ENCODE data around the gene SKOR1. TPM values are rescaled to one million over a fixed set of nuclear protein-coding genes. Genes with fewer than 3 reads are reported as not detected.

SKOR1 gene
- total RNA-seq, 1 experiment from 2014 or later, result 0.13 TPM

DNA sequence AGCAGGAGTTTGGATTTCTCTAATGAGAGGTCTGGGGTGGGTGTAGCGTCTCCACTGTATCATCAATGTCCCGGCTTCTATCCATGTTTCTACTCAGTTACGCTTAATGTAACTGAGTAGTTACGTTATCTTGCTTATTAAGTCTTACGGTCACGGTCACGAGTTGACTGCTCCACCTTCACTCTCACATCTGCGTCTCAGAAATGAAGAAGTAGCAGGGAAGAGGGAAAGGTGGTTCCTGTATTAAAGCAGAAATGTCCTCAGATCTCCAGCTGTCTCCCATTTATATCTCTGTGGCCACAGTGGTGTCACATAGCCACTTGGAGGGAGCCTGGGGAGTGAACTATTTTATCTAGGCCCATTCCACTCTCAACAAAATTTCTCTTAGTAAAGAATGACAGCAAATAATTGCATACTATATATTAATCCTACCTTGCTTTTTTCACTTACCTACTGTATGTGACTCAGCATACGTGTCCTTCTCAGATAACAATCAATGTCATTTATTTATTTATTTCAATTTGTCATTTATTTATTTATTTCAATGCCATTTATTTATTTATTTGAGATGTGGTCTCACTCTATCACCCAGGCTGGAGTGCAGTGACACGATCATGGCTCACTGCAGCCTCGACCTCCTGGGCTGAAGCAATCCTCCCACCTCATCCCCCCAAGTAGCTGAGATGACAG is 54.3 kb downstream of the SKOR1 start:
- Histone ChIP-seq H3K4me3 (no peak overlapping the region), H3K4me2 (no peak overlapping the region), H3K36me3 (ENCODE audit: low read depth) (no peaks in the 10 kb centered on the region), H3K79me2 (ENCODE audit: low read depth) (no peaks in the 10 kb centered on the region), H4K20me1 (ENCODE audit: insufficient read depth) (no peaks in the 10 kb centered on the region), H3K27ac (no peak overlapping the region), H3K4me1 (replicated peaks; ENCODE audit: insufficient read depth) (no peaks in the 10 kb centered on the region), H3F3A (ENCODE audit: insufficient read depth, low read depth) (0 out of 2 replicates have a peak, but pooled peaks cover 5% of the 10 kb centered on the region), H3K9me3 (ENCODE audit: insufficient read depth, low read depth) (no peaks in the 10 kb centered on the region), H3K27me3 (ENCODE audit: insufficient read depth, low read depth) (no peaks in the 10 kb centered on the region), H3K9me2 (ENCODE audit: insufficient read depth) (no peaks in the 10 kb centered on the region), H2AFZ (no peak overlapping the region)
- DNase-seq, result no peak
- POLR2A ChIA-PET (ENCODE audit: unreplicated experiment), result no interaction called here
- TF ChIP-seq EZH2 (IDR thresholded peaks at IDR 0.05; ENCODE audit: low read depth), result no peak
- TF ChIP-seq, protein P1, sequence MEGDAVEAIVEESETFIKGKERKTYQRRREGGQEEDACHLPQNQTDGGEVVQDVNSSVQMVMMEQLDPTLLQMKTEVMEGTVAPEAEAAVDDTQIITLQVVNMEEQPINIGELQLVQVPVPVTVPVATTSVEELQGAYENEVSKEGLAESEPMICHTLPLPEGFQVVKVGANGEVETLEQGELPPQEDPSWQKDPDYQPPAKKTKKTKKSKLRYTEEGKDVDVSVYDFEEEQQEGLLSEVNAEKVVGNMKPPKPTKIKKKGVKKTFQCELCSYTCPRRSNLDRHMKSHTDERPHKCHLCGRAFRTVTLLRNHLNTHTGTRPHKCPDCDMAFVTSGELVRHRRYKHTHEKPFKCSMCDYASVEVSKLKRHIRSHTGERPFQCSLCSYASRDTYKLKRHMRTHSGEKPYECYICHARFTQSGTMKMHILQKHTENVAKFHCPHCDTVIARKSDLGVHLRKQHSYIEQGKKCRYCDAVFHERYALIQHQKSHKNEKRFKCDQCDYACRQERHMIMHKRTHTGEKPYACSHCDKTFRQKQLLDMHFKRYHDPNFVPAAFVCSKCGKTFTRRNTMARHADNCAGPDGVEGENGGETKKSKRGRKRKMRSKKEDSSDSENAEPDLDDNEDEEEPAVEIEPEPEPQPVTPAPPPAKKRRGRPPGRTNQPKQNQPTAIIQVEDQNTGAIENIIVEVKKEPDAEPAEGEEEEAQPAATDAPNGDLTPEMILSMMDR (conservative IDR thresholded peaks at IDR 0.05), result no peak
- BruUV-seq (replicated peaks), result no TSS peak
- CTCF ChIA-PET, result no interaction called here
- intact Hi-C loops (cut with micrococcal nuclease; ENCODE audit: unreplicated experiment), result no loop called here

DNA sequence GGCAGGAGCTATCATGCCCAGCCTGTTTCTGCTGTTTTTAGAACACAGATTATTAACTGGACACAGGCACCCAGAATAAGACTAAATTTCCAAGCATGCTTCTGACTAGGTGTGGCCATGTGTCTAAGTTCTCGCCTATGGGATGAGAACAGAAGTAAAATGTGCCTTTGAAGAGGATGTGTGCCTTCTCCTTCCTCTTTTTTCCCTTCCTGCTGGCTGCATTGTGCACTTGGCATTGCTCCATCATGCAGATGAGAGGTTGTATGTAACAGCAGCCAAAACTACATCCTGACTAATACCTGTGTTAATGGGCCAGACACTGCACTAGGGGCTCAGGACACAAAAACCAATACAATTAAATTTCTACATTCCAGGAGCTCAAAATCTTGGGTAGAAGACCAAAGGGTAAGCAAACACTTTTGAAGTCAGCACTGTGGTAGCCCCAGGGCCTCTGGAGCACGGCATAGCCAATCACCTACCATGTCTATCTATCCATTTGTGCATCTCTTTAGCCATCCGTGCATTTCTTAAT is 55.4 kb downstream of the SKOR1 start:
- Histone ChIP-seq H3K79me2 (ENCODE audit: low read depth) (no peaks in the 10 kb centered on the region), H3K4me1 (replicated peaks; ENCODE audit: insufficient read depth) (peaks cover 6% of the 10 kb centered on the region; the same call in 1 of the 2 replicates), H3K9me3 (ENCODE audit: insufficient read depth, low read depth) (no peaks in the 10 kb centered on the region), H3K4me3 (no peak overlapping the region), H3K4me2 (no peak overlapping the region), H3K9me2 (ENCODE audit: insufficient read depth) (no peaks in the 10 kb centered on the region), H2AFZ (no peak overlapping the region), H3F3A (ENCODE audit: insufficient read depth, low read depth) (peaks cover 8% of the 10 kb centered on the region; the same call in 1 of the 2 replicates), H3K27ac (no peak overlapping the region), H4K20me1 (ENCODE audit: insufficient read depth) (no peaks in the 10 kb centered on the region), H3K27me3 (ENCODE audit: insufficient read depth, low read depth) (no peaks in the 10 kb centered on the region), H3K36me3 (ENCODE audit: low read depth) (no peaks in the 10 kb centered on the region)
- intact Hi-C loops (cut with micrococcal nuclease; ENCODE audit: unreplicated experiment), result no loop called here
- BruUV-seq (replicated peaks), result no TSS peak
- CTCF ChIA-PET, result no interaction called here
- TF ChIP-seq EZH2 (IDR thresholded peaks at IDR 0.05; ENCODE audit: low read depth), result no peak
- TF ChIP-seq, protein P1 (conservative IDR thresholded peaks at IDR 0.05), result no peak
- POLR2A ChIA-PET (ENCODE audit: unreplicated experiment), result no interaction called here
- DNase-seq, result no peak

DNA sequence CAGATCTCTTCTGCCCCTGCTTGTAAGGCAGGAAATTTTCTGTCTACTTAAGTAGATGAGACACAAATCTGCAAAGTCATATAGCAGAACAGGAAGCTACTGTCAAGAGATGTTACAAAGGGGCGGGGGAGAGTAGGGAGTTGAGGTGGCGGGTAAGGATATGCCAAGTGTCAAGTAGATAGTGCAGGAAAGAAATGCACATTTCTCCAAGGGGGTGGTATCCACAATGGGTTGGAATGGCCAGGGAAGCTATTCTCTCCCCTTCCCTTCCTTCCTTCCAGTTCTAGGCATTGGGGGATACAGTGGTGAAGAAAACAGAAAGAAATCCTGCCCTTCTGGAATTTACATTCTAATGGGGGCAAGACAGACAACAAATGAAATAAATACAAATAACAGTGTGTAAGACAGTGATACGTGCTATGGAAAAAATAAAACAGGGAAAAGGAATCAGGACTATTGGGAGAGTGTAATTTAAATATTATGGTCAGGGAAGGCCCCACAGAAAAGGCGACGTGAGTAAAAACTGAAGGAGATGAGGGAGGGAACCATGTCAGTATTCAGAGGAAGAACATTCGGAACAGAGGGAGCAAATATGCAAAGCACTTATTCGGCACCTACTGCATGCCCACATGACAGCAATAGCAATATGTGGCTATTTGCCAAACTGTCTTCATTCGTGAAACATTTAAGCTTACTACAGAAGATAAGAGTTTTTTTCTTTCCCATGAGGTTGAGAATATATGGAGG is 57.4 kb downstream of the SKOR1 start:
- Histone ChIP-seq H3K9me3 (ENCODE audit: insufficient read depth, low read depth) (no peaks in the 10 kb centered on the region), H2AFZ (no peak overlapping the region), H3K79me2 (ENCODE audit: low read depth) (no peaks in the 10 kb centered on the region), H3K36me3 (ENCODE audit: low read depth) (no peaks in the 10 kb centered on the region), H3K4me3 (no peak overlapping the region), H3K4me2 (no peak overlapping the region), H3K9me2 (ENCODE audit: insufficient read depth) (no peaks in the 10 kb centered on the region), H3K27me3 (ENCODE audit: insufficient read depth, low read depth) (no peaks in the 10 kb centered on the region), H3F3A (ENCODE audit: insufficient read depth, low read depth) (peaks cover 8% of the 10 kb centered on the region; the same call in 1 of the 2 replicates), H3K27ac (no peak overlapping the region), H3K4me1 (replicated peaks; ENCODE audit: insufficient read depth) (peaks cover 6% of the 10 kb centered on the region; the same call in 1 of the 2 replicates), H4K20me1 (ENCODE audit: insufficient read depth) (no peaks in the 10 kb centered on the region)
- intact Hi-C loops (cut with micrococcal nuclease; ENCODE audit: unreplicated experiment), result no loop called here
- CTCF ChIA-PET, result interaction anchor here (0.7 kb wide), 1 partner anchor 20 kb away, joined by 3 read pairs; no protein-coding TSS in a partner anchor
- BruUV-seq (replicated peaks), result no TSS peak
- no peak for DNase-seq
- POLR2A ChIA-PET (ENCODE audit: unreplicated experiment), result interaction anchor here (0.6 kb wide), 1 partner anchor 361 kb away, joined by 6 read pairs; no protein-coding TSS in a partner anchor
- TF ChIP-seq EZH2 (IDR thresholded peaks at IDR 0.05; ENCODE audit: low read depth), result no peak
- TF ChIP-seq, protein P1 (conservative IDR thresholded peaks at IDR 0.05), result no peak

All from PC-9 (cell line).